Epithelial cell of umbilical artery (primary cell): ENCODE measurements around the gene NEK11. TPM values are rescaled to one million over a fixed set of nuclear protein-coding genes. Genes with fewer than 3 reads are reported as not detected.

Experiments
- total RNA-seq: library from RNA; depleted of rRNA; stranded (reverse); fragments of >200 nt; gene quantifications from 2 replicates; pipeline ENCODE4 v1.2.3, GENCODE V29; 2014

NEK11 gene, protein sequence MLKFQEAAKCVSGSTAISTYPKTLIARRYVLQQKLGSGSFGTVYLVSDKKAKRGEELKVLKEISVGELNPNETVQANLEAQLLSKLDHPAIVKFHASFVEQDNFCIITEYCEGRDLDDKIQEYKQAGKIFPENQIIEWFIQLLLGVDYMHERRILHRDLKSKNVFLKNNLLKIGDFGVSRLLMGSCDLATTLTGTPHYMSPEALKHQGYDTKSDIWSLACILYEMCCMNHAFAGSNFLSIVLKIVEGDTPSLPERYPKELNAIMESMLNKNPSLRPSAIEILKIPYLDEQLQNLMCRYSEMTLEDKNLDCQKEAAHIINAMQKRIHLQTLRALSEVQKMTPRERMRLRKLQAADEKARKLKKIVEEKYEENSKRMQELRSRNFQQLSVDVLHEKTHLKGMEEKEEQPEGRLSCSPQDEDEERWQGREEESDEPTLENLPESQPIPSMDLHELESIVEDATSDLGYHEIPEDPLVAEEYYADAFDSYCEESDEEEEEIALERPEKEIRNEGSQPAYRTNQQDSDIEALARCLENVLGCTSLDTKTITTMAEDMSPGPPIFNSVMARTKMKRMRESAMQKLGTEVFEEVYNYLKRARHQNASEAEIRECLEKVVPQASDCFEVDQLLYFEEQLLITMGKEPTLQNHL
- 2.9 and 4.0 TPM in 2 replicates for total RNA-seq

GRCh38 chr3:131026321-131027151, at the start of gene NEK11, which contains the start of gene ASTE1:
NEK11 (plus strand) TSS chr3:131026877; CDS start chr3:131029709, 2,832 bp downstream.
ASTE1 (minus strand) TSS chr3:131026825; CDS start chr3:131025306, 1,519 bp downstream.

DNA sequence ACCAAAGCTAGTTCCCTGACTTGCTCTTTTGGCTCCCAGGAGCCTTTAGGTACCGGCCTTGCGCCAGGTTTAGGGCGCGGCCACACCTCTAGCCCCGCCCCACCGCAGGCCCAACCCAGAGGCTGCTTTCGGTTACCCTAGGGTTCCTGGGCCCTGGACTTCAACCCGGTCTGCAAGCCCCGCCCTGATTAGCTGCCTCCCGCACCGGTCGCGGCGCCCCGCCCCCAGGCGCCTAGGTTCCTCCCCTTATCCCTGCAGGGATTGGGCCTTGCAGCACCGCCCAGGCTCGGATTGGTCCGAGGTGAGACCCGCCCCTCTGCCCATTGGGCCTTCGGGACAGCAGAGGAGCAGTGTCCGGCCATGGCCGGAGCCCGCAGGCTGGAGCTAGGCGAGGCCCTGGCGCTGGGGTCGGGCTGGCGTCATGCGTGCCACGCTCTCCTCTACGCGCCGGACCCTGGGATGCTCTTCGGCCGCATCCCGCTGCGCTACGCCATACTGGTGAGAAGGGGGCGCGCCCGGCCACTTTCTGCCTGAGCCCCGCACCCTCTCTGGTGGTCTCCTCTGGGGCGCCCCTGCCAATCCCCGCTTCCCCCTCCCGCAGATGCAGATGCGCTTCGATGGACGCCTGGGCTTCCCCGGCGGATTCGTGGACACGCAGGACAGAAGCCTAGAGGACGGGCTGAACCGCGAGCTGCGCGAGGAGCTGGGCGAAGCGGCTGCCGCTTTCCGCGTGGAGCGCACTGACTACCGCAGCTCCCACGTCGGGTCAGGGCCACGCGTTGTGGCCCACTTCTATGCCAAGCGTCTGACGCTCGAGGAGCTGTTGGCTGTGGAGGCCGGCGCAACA, 355.0 kb downstream of the NEK11 start, which contains the start of gene NUDT16:
Gene NUDT16 (plus strand): TSS at position 330 of the 847 bp plus-strand sequence. CDS start 31 bp downstream, at position 361.

Other genes starting within 250 kb of the NEK11 start
- gene ATP2C1, start 132.8 kb upstream of the NEK11 start, total RNA-seq: 94.2 and 102 TPM in 2 replicates
- gene ASTE1, start 52 bp upstream of the NEK11 start, total RNA-seq: 4.2 and 5.6 TPM in 2 replicates